B cell (primary cell): ENCODE measurements around the gene HOXD8. TPM values are rescaled to one million over a fixed set of nuclear protein-coding genes. Genes with fewer than 3 reads are reported as not detected.
A peak's percentile ranks its signal among the peaks of the same experiment; 100 is the strongest.

Experiments
- ATAC-seq: fragments of 200-7000 bp; cut with Tn5 transposase; one replicate; pipeline ENCODE4 v1.10.0; 2021; ENCODE audit warnings: low read depth, mild to moderate bottlenecking, moderate number of reproducible peaks, moderate library complexity
- CTCF ChIA-PET: fragments of 350-600 bp; sonication (Branson Sonifier 250); formaldehyde crosslinking; loops from one replicate; lab custom pipeline; 2021; ENCODE audit warnings: antibody characterized with exemption, inconsistent platforms; lab: Charles Lee
- POLR2A ChIA-PET: fragments of 350-600 bp; sonication (Branson Sonifier 250); formaldehyde crosslinking; loops from one replicate; lab custom pipeline; 2021; ENCODE audit warnings: antibody characterized with exemption; lab: Charles Lee
- DNase-seq: peaks from one replicate; pipeline ENCODE4 v3.0.0; 2013
- H2AFZ ChIP-seq: 2 replicates; pipeline ENCODE4 v1.6.1; 2012; ENCODE audit warnings: mild to moderate bottlenecking, low read depth, low read length; ENCODE audit not compliant: insufficient read depth, poor library complexity, severe bottlenecking
- H3K27ac ChIP-seq, 2 donors: 1 replicate in 1 of 2; 2 replicates in 1 of 2; pipeline ENCODE4 v1.5.1; 2012 to 2013; ENCODE audit warnings: low read length in 2 of 2, mild to moderate bottlenecking in 2 of 2, moderate library complexity in 1 of 2
- H3K27me3 ChIP-seq, 4 experiments: fragments of 200-600 bp in 1 of 4; sonication (generic) in 1 of 4; replicated peaks in 1 of 4; 1 replicate in 2 of 4; 2 replicates in 2 of 4; pipeline versions ENCODE4 v1.6.1 to v1.7.0; 2013 to 2016; ENCODE audit warnings: low read length in 3 of 4, mild to moderate bottlenecking in 2 of 4, mixed read lengths in 1 of 4, moderate library complexity in 1 of 4; ENCODE audit not compliant: insufficient read depth in 4 of 4, control insufficient read depth in 3 of 4; ENCODE audit errors: control extremely low read depth in 1 of 4
- H3K36me3 ChIP-seq, 2 experiments: replicated peaks in 1 of 2; 1 replicate in 1 of 2; 2 replicates in 1 of 2; pipeline versions ENCODE4 v1.6.1 to v1.7.1; 2013; ENCODE audit warnings: low read length in 1 of 2; ENCODE audit not compliant: insufficient read depth in 2 of 2, control insufficient read depth in 1 of 2; ENCODE audit errors: control extremely low read depth in 1 of 2, extremely low read depth in 1 of 2
- H3K4me1 ChIP-seq, 2 donors: fragments of 200-600 bp in 1 of 2; sonication (generic) in 1 of 2; 1 replicate in 1 of 2; 2 replicates in 1 of 2; pipeline versions ENCODE4 v1.5.1 to v1.6.1; 2013 to 2017; ENCODE audit warnings: low read length in 2 of 2; ENCODE audit not compliant: control insufficient read depth in 2 of 2, insufficient read depth in 2 of 2
- H3K4me2 ChIP-seq: replicated peaks from 2 replicates; pipeline ENCODE3; 2012; ENCODE audit warnings: mild to moderate bottlenecking, low read depth, low read length; ENCODE audit not compliant: poor library complexity, severe bottlenecking
- H3K4me3 ChIP-seq, 5 experiments: fragments of 200-600 bp in 1 of 5; sonication (generic) in 1 of 5; 1 replicate in 3 of 5; 2 replicates in 2 of 5; pipeline versions ENCODE4 v1.5.1 to v1.7.0; 2011 to 2016; ENCODE audit warnings: low read length in 4 of 5, mild to moderate bottlenecking in 4 of 5, low read depth in 2 of 5, control low read depth in 1 of 5, moderate library complexity in 1 of 5; ENCODE audit not compliant: insufficient read depth in 1 of 5; ENCODE audit errors: control extremely low read depth in 1 of 5, extremely low read depth in 1 of 5
- H3K79me2 ChIP-seq: fragments of 200-600 bp; sonication (generic); one replicate; pipeline ENCODE4 v1.6.0; 2016; ENCODE audit warnings: low read length; ENCODE audit not compliant: control insufficient read depth, insufficient read depth
- H3K9ac ChIP-seq: fragments of 200-600 bp; sonication (generic); 2 replicates; pipeline ENCODE4 v1.6.1; 2017; ENCODE audit warnings: mild to moderate bottlenecking, low read length, moderate library complexity
- H3K9me3 ChIP-seq, 3 donors: one replicate each; pipeline versions ENCODE4 v1.6.1 to v1.7.1; 2013; ENCODE audit warnings: low read length in 2 of 3; ENCODE audit not compliant: control insufficient read depth in 2 of 3, insufficient read depth in 1 of 3; ENCODE audit errors: control extremely low read depth in 1 of 3
- H4K20me1 ChIP-seq: 2 replicates; pipeline ENCODE4 v1.6.0; 2012; ENCODE audit warnings: mild to moderate bottlenecking, low read length; ENCODE audit not compliant: insufficient read depth, control insufficient read depth, poor library complexity, severe bottlenecking
- H3K27ac Mint-ChIP-seq: one replicate; pipeline ENCODE4 v1.8.0; 2021; ENCODE audit warnings: mixed read lengths
- H3K27me3 Mint-ChIP-seq: one replicate; pipeline ENCODE4 v1.8.0; 2021; ENCODE audit warnings: mixed read lengths
- H3K4me1 Mint-ChIP-seq: one replicate; pipeline ENCODE4 v1.8.0; 2021; ENCODE audit warnings: mixed read lengths
- H3K4me3 Mint-ChIP-seq: one replicate; pipeline ENCODE4 v1.8.0; 2021; ENCODE audit warnings: mixed read lengths
- H3K9me3 Mint-ChIP-seq: one replicate; pipeline ENCODE4 v1.8.0; 2022; ENCODE audit warnings: mixed read lengths; ENCODE audit not compliant: insufficient read depth
- EZH2 ChIP-seq: IDR thresholded peaks from 2 replicates; pipeline ENCODE4 v1.6.1; 2012; ENCODE audit warnings: borderline replicate concordance, low read depth, mild to moderate bottlenecking, moderate library complexity, low read length; ENCODE audit not compliant: insufficient read depth, poor library complexity, severe bottlenecking
- WGBS: methylation state at CpG from one replicate; pipeline ENCODE4 v1.1.5; 2013; ENCODE audit warnings: missing lambda C conversion rate; ENCODE audit not compliant: insufficient coverage; 5-methylcytosine and 5-hydroxymethylcytosine counted together
- intact Hi-C: fragments of 100-400 bp; cut with micrococcal nuclease; formaldehyde crosslinking; loops from one replicate; pipeline ENCODE4 v1.10.0; 2022
- polyA plus RNA-seq: library from polyadenylated mRNA; depleted of rRNA; stranded (reverse); fragments of >200 nt; gene quantifications from 2 replicates; pipeline ENCODE4 v1.2.3, GENCODE V29; 2012
- total RNA-seq, 2 donors: library from RNA; stranded (reverse); fragments of 120-200 nt in 1 of 2; gene quantifications; 1 replicate in 1 of 2; 2 replicates in 1 of 2; pipeline versions ENCODE4 v1.2.3 to v1.2.4, GENCODE V29; 2013 to 2022
- TF ChIP-seq, protein P1 (sequence below): fragments of 200-600 bp; IDR thresholded peaks from one replicate; pipeline ENCODE4 v1.8.0; 2022; ENCODE audit warnings: antibody characterized with exemption, mild to moderate bottlenecking

Gene HOXD8
- total and polyA plus RNA-seq, 2 donors (not counting 1 experiment from before 2014, with no cell fraction given), result not detected

GRCh38 chr2:176147210-176147799 lies 17.8 kb downstream of the HOXD8 start:
- H3K9me3 Mint-ChIP-seq, result no peaks in the 10 kb centered on the region
- Histone ChIP-seq H3K9ac (no peak overlapping the region), H4K20me1 (no peaks in the 10 kb centered on the region), H2AFZ (no peak overlapping the region), H3K4me1 (peaks cover 0 to 4% of the 10 kb centered on the region in 2 donors), H3K4me2 (no peak overlapping the region), H3K27ac (no peak overlapping the region), H3K4me3 (no peak overlapping the region), H3K27me3 (peaks cover 0 to 91% (median 58%) of the 10 kb centered on the region in 4 experiments), H3K79me2 (no peaks in the 10 kb centered on the region), H3K36me3 (no peaks in the 10 kb centered on the region), H3K9me3 (peaks cover 0 to 22% (median 0%) of the 10 kb centered on the region in 3 donors)
- CTCF ChIA-PET, result interaction anchor here (0.5 to 0.6 kb wide), 2 partner anchors 191 to 491 kb away, joined by 3 read pairs; no protein-coding TSS in a partner anchor
- TF ChIP-seq, protein P1, sequence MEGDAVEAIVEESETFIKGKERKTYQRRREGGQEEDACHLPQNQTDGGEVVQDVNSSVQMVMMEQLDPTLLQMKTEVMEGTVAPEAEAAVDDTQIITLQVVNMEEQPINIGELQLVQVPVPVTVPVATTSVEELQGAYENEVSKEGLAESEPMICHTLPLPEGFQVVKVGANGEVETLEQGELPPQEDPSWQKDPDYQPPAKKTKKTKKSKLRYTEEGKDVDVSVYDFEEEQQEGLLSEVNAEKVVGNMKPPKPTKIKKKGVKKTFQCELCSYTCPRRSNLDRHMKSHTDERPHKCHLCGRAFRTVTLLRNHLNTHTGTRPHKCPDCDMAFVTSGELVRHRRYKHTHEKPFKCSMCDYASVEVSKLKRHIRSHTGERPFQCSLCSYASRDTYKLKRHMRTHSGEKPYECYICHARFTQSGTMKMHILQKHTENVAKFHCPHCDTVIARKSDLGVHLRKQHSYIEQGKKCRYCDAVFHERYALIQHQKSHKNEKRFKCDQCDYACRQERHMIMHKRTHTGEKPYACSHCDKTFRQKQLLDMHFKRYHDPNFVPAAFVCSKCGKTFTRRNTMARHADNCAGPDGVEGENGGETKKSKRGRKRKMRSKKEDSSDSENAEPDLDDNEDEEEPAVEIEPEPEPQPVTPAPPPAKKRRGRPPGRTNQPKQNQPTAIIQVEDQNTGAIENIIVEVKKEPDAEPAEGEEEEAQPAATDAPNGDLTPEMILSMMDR, result no peak
- no peak for TF ChIP-seq EZH2
- H3K4me1 Mint-ChIP-seq, result no peaks in the 10 kb centered on the region
- H3K27me3 Mint-ChIP-seq, result peaks cover 74% of the 10 kb centered on the region
- no peak overlapping the region for H3K4me3 Mint-ChIP-seq
- no peak for ATAC-seq
- no peak overlapping the region for H3K27ac Mint-ChIP-seq
- WGBS, result 24% methylated on average over 17 of the region's 32 CpGs
- DNase-seq, result peak; percentile 2
- POLR2A ChIA-PET, result no interaction called here
- intact Hi-C loops, result no loop called here

DNA sequence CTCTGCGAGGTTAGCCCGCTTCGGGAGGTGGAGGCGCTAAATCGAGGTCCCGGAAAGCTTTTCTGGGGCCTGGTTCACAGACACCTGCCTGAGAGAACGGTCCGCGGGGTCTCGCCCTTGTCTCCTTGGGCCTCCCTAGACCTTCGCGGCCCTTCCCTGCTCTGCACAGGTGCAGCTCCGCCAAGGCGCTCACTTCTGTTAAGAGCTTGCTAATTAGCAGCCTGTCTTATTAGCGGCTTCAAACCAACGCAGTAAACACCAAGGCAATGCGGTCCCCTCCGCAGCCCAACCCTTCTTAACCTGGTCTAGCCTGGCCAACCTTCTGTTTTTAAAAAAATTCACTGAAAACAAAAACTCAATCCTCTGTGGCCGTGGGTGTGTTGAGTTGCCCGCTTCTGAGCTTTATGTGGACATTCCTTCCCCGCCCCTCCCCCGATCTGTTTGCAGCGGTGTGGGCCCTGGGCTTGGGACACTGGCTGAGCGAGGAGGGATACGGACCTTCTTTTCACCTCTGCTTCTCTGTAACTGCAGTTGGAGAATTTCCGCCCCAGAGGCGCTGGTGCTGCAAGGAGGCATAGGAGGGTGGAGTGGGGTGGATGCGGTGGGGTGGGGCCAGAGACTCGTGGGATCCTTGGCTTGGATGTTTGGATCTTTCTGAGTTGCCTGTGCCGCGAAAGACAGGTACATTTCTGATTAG lies 18.4 kb downstream of the HOXD8 start:
- intact Hi-C loops, result no loop called here
- Histone ChIP-seq H4K20me1 (no peaks in the 10 kb centered on the region), H3K27ac (no peak overlapping the region), H3K4me3 (no peak overlapping the region), H3K9me3 (peaks cover 0 to 25% (median 0%) of the 10 kb centered on the region in 3 donors), H3K9ac (no peak overlapping the region), H3K36me3 (no peaks in the 10 kb centered on the region), H3K4me1 (peaks cover 0 to 4% of the 10 kb centered on the region in 2 donors), H2AFZ (no peak overlapping the region), H3K4me2 (no peak overlapping the region), H3K79me2 (no peaks in the 10 kb centered on the region), H3K27me3 (peaks cover 0 to 92% (median 56%) of the 10 kb centered on the region in 4 experiments)
- ChIA-PET CTCF (no interaction called here), POLR2A (no interaction called here)
- Mint-ChIP-seq H3K4me3 (no peak overlapping the region), H3K9me3 (no peaks in the 10 kb centered on the region), H3K27me3 (peaks cover 76% of the 10 kb centered on the region), H3K4me1 (no peaks in the 10 kb centered on the region), H3K27ac (no peak overlapping the region)
- WGBS, result 16% methylated on average over 24 of the region's 31 CpGs
- TF ChIP-seq, protein P1, result no peak
- TF ChIP-seq EZH2, result no peak
- ATAC-seq (no peak), DNase-seq (peak; percentile 10)
